ENCODE measurements around the gene MR1. TPM values are rescaled to one million over a fixed set of nuclear protein-coding genes. Genes with fewer than 3 reads are reported as not detected.

The MR1 gene
- total and polyA plus RNA-seq, 9 of the 15 experiments (the other 6 are each of a cell fraction or from before 2014, with no cell fraction given): 9.7 to 21.7 (median 15.6) TPM

DNA sequence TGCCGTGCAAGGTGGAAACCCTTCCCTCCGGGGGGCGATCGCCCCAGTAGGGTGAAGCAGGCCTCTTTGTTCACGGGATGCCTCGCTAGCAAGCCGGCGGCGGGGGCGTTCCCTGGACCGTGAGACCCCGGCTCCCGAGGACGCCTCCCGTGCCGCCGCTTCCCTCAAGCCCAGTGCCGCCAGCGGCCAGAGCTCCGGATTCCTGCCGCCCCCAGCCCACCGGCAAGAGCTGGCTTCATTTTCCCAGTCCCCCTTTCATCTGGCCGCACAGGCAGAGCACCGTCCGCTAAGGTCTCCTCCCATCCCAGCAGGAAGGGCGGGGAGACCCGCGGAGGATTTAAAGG lies 71.0 kb downstream of the MR1 start:
- peak overlapping the region; percentile 86 for H3K27ac ChIP-seq (ENCODE audit: extremely low read depth, low read depth, low read length)
- ChIA-PET POLR2A (interaction anchor here (0.6 to 12.3 kb wide), 12 partner anchors 8 to 1274 kb away, joined by 3 to 257 read pairs (median 4); partner anchors contain the start of gene IER5), CTCF (ENCODE audit: low intra/inter-chr PET ratio) (interaction anchor here (0.6 to 0.7 kb wide), 2 partner anchors 9 to 212 kb away, joined by 3 read pairs; no protein-coding TSS in a partner anchor)
- H3K9me1 ChIP-seq (ENCODE audit: control insufficient read depth, insufficient read depth, low read length): no peaks in the 10 kb centered on the region
- peaks cover 4% of the 10 kb centered on the region; the same call in 1 of the 3 replicates for H3K79me2 ChIP-seq (ENCODE audit: control insufficient read depth, insufficient read depth, low read length)
- ATAC-seq (no peak), FAIRE-seq (no peak), DNase-seq (ENCODE audit: extremely low read depth in 1 of 4, low spot score in 3 of 4) (peak in 3 of 4 experiments; percentile 65 to 72 (median 71))
- peak overlapping the region; percentile 79 to 90 for H3K9ac ChIP-seq (ENCODE audit: insufficient read depth in 1 of 2, low read depth in 2 of 2, low read length in 2 of 2)
- no peaks in the 10 kb centered on the region for H4K20me1 ChIP-seq (replicated peaks; ENCODE audit: control insufficient read depth, insufficient read depth, low read length)
- H3K9me3 ChIP-seq (replicated peaks; ENCODE audit: control insufficient read depth, insufficient read depth, low read depth, low read length): no peaks in the 10 kb centered on the region
- H3K4me1 ChIP-seq (replicated peaks in 1 of 2; ENCODE audit: control insufficient read depth in 2 of 2, insufficient read depth in 2 of 2, low read length in 2 of 2): peaks cover 31 to 71% of the 10 kb centered on the region in 2 experiments
- H3K27me3 ChIP-seq (ENCODE audit: control insufficient read depth in 2 of 2, insufficient read depth in 2 of 2, low read length in 2 of 2): no peaks in the 10 kb centered on the region
- peak overlapping the region; percentile 89 for H3K4me2 ChIP-seq (ENCODE audit: insufficient read depth, low read length)
- H2AFZ ChIP-seq (ENCODE audit: low read depth, low read length): peak overlapping the region; percentile 91
- in situ Hi-C loops (cut with MboI): no loop called here
- peak overlapping the region; percentile 63 for H3K4me3 ChIP-seq
- intact Hi-C loops (cut with micrococcal nuclease): loop anchor here (1.0 to 2.0 kb wide), 2 partner anchors 16 to 24 kb away; partner anchors contain the start of gene IER5
- BruUV-seq (replicated peaks): no TSS peak
- 0% methylated on average over 28 of the region's 28 CpGs for WGBS (ENCODE audit: insufficient coverage, low coverage, missing lambda C conversion rate)
- no peaks in the 10 kb centered on the region for H3K36me3 ChIP-seq (ENCODE audit: control insufficient read depth, insufficient read depth, low read length)
- TF ChIP-seq ZNF121 (CRISPR knock-in tag; conservative IDR thresholded peaks at IDR 0.05): no peak
- no peak for TF ChIP-seq GATAD2A (IDR thresholded peaks at IDR 0.05)
- TF ChIP-seq GATA2 (CRISPR knock-in tag; IDR thresholded peaks at IDR 0.05): peak; percentile 48
- no peak for TF ChIP-seq SAFB (IDR thresholded peaks at IDR 0.05; ENCODE audit: borderline replicate concordance, low read depth, low read length)
- TF ChIP-seq ESRRB (CRISPR knock-in tag; IDR thresholded peaks at IDR 0.05; ENCODE audit: borderline replicate concordance): no peak
- TF ChIP-seq, protein P1, sequence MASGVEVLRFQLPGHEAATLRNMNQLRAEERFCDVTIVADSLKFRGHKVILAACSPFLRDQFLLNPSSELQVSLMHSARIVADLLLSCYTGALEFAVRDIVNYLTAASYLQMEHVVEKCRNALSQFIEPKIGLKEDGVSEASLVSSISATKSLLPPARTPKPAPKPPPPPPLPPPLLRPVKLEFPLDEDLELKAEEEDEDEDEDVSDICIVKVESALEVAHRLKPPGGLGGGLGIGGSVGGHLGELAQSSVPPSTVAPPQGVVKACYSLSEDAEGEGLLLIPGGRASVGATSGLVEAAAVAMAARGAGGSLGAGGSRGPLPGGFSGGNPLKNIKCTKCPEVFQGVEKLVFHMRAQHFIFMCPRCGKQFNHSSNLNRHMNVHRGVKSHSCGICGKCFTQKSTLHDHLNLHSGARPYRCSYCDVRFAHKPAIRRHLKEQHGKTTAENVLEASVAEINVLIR (CRISPR knock-in tag; IDR thresholded peaks at IDR 0.05): no peak
- TF ChIP-seq TEAD2 (tag; IDR thresholded peaks at IDR 0.05): no peak
- no peak for TF ChIP-seq POU5F1 (IDR thresholded peaks at IDR 0.05; ENCODE audit: borderline replicate concordance, low read depth, low read length, partially characterized antibody)
- TF ChIP-seq, protein P2, sequence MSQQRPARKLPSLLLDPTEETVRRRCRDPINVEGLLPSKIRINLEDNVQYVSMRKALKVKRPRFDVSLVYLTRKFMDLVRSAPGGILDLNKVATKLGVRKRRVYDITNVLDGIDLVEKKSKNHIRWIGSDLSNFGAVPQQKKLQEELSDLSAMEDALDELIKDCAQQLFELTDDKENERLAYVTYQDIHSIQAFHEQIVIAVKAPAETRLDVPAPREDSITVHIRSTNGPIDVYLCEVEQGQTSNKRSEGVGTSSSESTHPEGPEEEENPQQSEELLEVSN (IDR thresholded peaks at IDR 0.05; ENCODE audit: borderline replicate concordance in 1 of 2, extremely low read depth in 1 of 2, insufficient read depth in 1 of 2, insufficient read length in 1 of 2, low read depth in 1 of 2, low read length in 1 of 2, poor library complexity in 1 of 2, severe bottlenecking in 1 of 2): no peak
- no peak for TF ChIP-seq ZNF644 (tag; IDR thresholded peaks at IDR 0.05; ENCODE audit: low read depth)
- TF ChIP-seq, protein P3, sequence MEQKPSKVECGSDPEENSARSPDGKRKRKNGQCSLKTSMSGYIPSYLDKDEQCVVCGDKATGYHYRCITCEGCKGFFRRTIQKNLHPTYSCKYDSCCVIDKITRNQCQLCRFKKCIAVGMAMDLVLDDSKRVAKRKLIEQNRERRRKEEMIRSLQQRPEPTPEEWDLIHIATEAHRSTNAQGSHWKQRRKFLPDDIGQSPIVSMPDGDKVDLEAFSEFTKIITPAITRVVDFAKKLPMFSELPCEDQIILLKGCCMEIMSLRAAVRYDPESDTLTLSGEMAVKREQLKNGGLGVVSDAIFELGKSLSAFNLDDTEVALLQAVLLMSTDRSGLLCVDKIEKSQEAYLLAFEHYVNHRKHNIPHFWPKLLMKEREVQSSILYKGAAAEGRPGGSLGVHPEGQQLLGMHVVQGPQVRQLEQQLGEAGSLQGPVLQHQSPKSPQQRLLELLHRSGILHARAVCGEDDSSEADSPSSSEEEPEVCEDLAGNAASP (IDR thresholded peaks at IDR 0.05): no peak
- no peak for TF ChIP-seq ZKSCAN3 (CRISPR knock-in tag; IDR thresholded peaks at IDR 0.05)
- TF ChIP-seq, protein P4, sequence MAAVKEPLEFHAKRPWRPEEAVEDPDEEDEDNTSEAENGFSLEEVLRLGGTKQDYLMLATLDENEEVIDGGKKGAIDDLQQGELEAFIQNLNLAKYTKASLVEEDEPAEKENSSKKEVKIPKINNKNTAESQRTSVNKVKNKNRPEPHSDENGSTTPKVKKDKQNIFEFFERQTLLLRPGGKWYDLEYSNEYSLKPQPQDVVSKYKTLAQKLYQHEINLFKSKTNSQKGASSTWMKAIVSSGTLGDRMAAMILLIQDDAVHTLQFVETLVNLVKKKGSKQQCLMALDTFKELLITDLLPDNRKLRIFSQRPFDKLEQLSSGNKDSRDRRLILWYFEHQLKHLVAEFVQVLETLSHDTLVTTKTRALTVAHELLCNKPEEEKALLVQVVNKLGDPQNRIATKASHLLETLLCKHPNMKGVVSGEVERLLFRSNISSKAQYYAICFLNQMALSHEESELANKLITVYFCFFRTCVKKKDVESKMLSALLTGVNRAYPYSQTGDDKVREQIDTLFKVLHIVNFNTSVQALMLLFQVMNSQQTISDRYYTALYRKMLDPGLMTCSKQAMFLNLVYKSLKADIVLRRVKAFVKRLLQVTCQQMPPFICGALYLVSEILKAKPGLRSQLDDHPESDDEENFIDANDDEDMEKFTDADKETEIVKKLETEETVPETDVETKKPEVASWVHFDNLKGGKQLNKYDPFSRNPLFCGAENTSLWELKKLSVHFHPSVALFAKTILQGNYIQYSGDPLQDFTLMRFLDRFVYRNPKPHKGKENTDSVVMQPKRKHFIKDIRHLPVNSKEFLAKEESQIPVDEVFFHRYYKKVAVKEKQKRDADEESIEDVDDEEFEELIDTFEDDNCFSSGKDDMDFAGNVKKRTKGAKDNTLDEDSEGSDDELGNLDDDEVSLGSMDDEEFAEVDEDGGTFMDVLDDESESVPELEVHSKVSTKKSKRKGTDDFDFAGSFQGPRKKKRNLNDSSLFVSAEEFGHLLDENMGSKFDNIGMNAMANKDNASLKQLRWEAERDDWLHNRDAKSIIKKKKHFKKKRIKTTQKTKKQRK (IDR thresholded peaks at IDR 0.05; ENCODE audit: borderline replicate concordance, low read depth, low read length): no peak
